CD4-positive, alpha-beta T cell (primary cell): ENCODE measurements around the gene NEU3. TPM values are rescaled to one million over a fixed set of nuclear protein-coding genes. Genes with fewer than 3 reads are reported as not detected.

Experiments
- ATAC-seq: fragments of 200-7000 bp; cut with Tn5 transposase; one replicate; pipeline ENCODE4 v1.10.0; 2022; ENCODE audit warnings: mild to moderate bottlenecking; ENCODE audit not compliant: poor library complexity
- CTCF ChIA-PET: fragments of 350-600 bp; sonication (Branson Sonifier 250); formaldehyde crosslinking; loops from one replicate; lab custom pipeline; 2021; ENCODE audit warnings: antibody characterized with exemption, inconsistent platforms; lab: Charles Lee
- POLR2A ChIA-PET: fragments of 350-600 bp; sonication (Branson Sonifier 250); formaldehyde crosslinking; loops from one replicate; lab custom pipeline; 2021; ENCODE audit warnings: antibody characterized with exemption, inconsistent platforms; lab: Charles Lee
- DNase-seq, 14 experiments: peaks; one replicate each; pipeline ENCODE4 v3.0.0-alpha.2; 2013 to 2020; ENCODE audit warnings: mixed read lengths in 2 of 14
- H3K27ac ChIP-seq, 2 donors: one replicate each; pipeline versions ENCODE4 v1.5.1 to v1.7.0; 2013; ENCODE audit warnings: low read length in 2 of 2, low read depth in 1 of 2, mild to moderate bottlenecking in 1 of 2
- H3K27me3 ChIP-seq, 2 experiments: 1 replicate in 1 of 2; 2 replicates in 1 of 2; pipeline versions ENCODE4 v1.6.1 to v1.7.0; 2013; ENCODE audit warnings: low read length in 2 of 2, control low read depth in 1 of 2, mild to moderate bottlenecking in 1 of 2, moderate library complexity in 1 of 2; ENCODE audit not compliant: insufficient read depth in 2 of 2, control insufficient read depth in 1 of 2
- H3K36me3 ChIP-seq: one replicate; pipeline ENCODE4 v1.6.1; 2013; ENCODE audit warnings: low read length, control low read depth; ENCODE audit not compliant: insufficient read depth
- H3K4me1 ChIP-seq: one replicate; pipeline ENCODE4 v1.6.1; 2013; ENCODE audit warnings: low read length, control low read depth; ENCODE audit not compliant: insufficient read depth
- H3K4me3 ChIP-seq: one replicate; pipeline ENCODE4 v1.5.1; 2013; ENCODE audit warnings: mild to moderate bottlenecking, low read length, moderate library complexity
- H3K9me3 ChIP-seq, 2 experiments: 1 replicate in 1 of 2; 2 replicates in 1 of 2; pipeline versions ENCODE4 v1.6.1 to v1.7.0; 2013; ENCODE audit warnings: low read length in 2 of 2, mild to moderate bottlenecking in 2 of 2, control low read depth in 1 of 2, moderate library complexity in 1 of 2; ENCODE audit not compliant: control insufficient read depth in 1 of 2, insufficient read depth in 1 of 2
- H3K27ac Mint-ChIP-seq: one replicate; pipeline ENCODE4 v1.8.0; 2020; ENCODE audit warnings: mixed read lengths
- H3K27me3 Mint-ChIP-seq: one replicate; pipeline ENCODE4 v1.8.0; 2021; ENCODE audit warnings: mixed read lengths
- H3K36me3 Mint-ChIP-seq: one replicate; pipeline ENCODE4 v1.8.0; 2021; ENCODE audit warnings: low read depth, mixed read lengths
- H3K4me1 Mint-ChIP-seq: one replicate; pipeline ENCODE4 v1.8.0; 2021; ENCODE audit warnings: low read depth, mixed read lengths
- H3K4me3 Mint-ChIP-seq: one replicate; pipeline ENCODE4 v1.8.0; 2020; ENCODE audit warnings: mild to moderate bottlenecking, mixed read lengths
- H3K9me3 Mint-ChIP-seq: one replicate; pipeline ENCODE4 v1.8.0; 2020; ENCODE audit warnings: mixed read lengths
- CTCF ChIP-seq: fragments of 200-600 bp; IDR thresholded peaks from one replicate; pipeline ENCODE4 v1.8.0; 2022; ENCODE audit warnings: antibody characterized with exemption, mild to moderate bottlenecking
- intact Hi-C, 2 experiments: fragments of 100-400 bp; cut with DNase I in 1 of 2; cut with micrococcal nuclease in 1 of 2; formaldehyde crosslinking; loops; one replicate each; pipeline versions ENCODE4 v1.15.1 to v1.9.0; 2023 to 2025; cut with DNase I, micrococcal nuclease
- total RNA-seq, 174 experiments: library from RNA in 2 of 174; stranded (reverse) in 2 of 174; gene quantifications; one replicate each; pipeline ENCODE4 v1.2.3 and lab custom pipeline; 2021 to 2026

NEU3 gene
- total RNA-seq, 2 experiments from 2014 or later = 9.7 to 10.6 TPM

GRCh38 chr11:75059299-75059698 is 70.6 kb downstream of the NEU3 start:
- ChIA-PET POLR2A (no interaction called here), CTCF (no interaction called here)
- no peak for TF ChIP-seq CTCF
- no peak overlapping the region for H3K4me3 ChIP-seq
- Mint-ChIP-seq H3K27me3 (peaks cover 17% of the 10 kb centered on the region), H3K27ac (no peak overlapping the region), H3K4me3 (no peak overlapping the region), H3K36me3 (no peaks in the 10 kb centered on the region), H3K9me3 (peaks cover under 1% of the 10 kb centered on the region), H3K4me1 (no peaks in the 10 kb centered on the region)
- ATAC-seq = no peak
- no peaks in the 10 kb centered on the region for H3K4me1 ChIP-seq
- no peaks in the 10 kb centered on the region for H3K9me3 ChIP-seq
- H3K27me3 ChIP-seq = peaks cover 0 to 10% of the 10 kb centered on the region in 2 experiments
- intact Hi-C loops = no loop called here
- DNase-seq = no peak
- no peak overlapping the region for H3K27ac ChIP-seq
- H3K36me3 ChIP-seq = no peaks in the 10 kb centered on the region

- intact Hi-C loops = no loop called here
- Histone ChIP-seq H3K4me3 (no peak overlapping the region), H3K4me1 (no peaks in the 10 kb centered on the region), H3K27me3 (peaks cover 7 to 12% of the 10 kb centered on the region in 2 experiments), H3K36me3 (no peaks in the 10 kb centered on the region), H3K27ac (no peak overlapping the region), H3K9me3 (peaks cover 0 to 6% of the 10 kb centered on the region in 2 experiments)
- no peak for TF ChIP-seq CTCF
- H3K4me1 Mint-ChIP-seq = no peaks in the 10 kb centered on the region
- no peaks in the 10 kb centered on the region for H3K36me3 Mint-ChIP-seq
- H3K4me3 Mint-ChIP-seq = no peak overlapping the region
- ChIA-PET POLR2A (no interaction called here), CTCF (no interaction called here)
- H3K27ac Mint-ChIP-seq = no peak overlapping the region
- no peaks in the 10 kb centered on the region for H3K9me3 Mint-ChIP-seq
- DNase-seq (no peak), ATAC-seq (no peak)
- peaks cover 47% of the 10 kb centered on the region for H3K27me3 Mint-ChIP-seq
These were observed 75.1 kb downstream of the NEU3 start for GRCh38 chr11:75063741-75064314.

- POLR2A ChIA-PET = no interaction called here
- Mint-ChIP-seq H3K36me3 (no peaks in the 10 kb centered on the region), H3K4me1 (no peaks in the 10 kb centered on the region), H3K27ac (no peak overlapping the region), H3K27me3 (peaks cover 52% of the 10 kb centered on the region), H3K4me3 (no peak overlapping the region), H3K9me3 (no peaks in the 10 kb centered on the region)
- TF ChIP-seq CTCF = no peak
- ATAC-seq (no peak), DNase-seq (no peak)
- no peak overlapping the region for H3K27ac ChIP-seq
- CTCF ChIA-PET = no interaction called here
- intact Hi-C loops = no loop called here
- H3K36me3 ChIP-seq = no peaks in the 10 kb centered on the region
- peaks cover 0 to 6% of the 10 kb centered on the region in 2 experiments for H3K9me3 ChIP-seq
- H3K4me3 ChIP-seq = no peak overlapping the region
- H3K4me1 ChIP-seq = no peaks in the 10 kb centered on the region
- H3K27me3 ChIP-seq = peaks cover 8 to 15% of the 10 kb centered on the region in 2 experiments
These were observed 77.3 kb downstream of the NEU3 start for GRCh38 chr11:75066061-75066460.

Other genes with a start within 250 kb of the NEU3 start
- gene RNF169, start 240.1 kb upstream of the NEU3 start, total RNA-seq = 10 to 100 TPM; 15.2 to 15.5 TPM
- gene XRRA1, start 39.8 kb upstream of the NEU3 start, total RNA-seq = 10 to 100 TPM; 12.2 to 12.5 TPM
- 10 to 100 TPM; 36.5 to 42.9 TPM for gene SPCS2, start 39.7 kb upstream of the NEU3 start, total RNA-seq
- not detected for gene OR2AT4, start 107.9 kb downstream of the NEU3 start, total RNA-seq
- gene SLCO2B1, start 162.2 kb downstream of the NEU3 start, total RNA-seq = not detected